ENCODE results near the gene MAML3. TPM values are rescaled to one million over a fixed set of nuclear protein-coding genes. Genes with fewer than 3 reads are reported as not detected.

MAML3 gene
- total RNA-seq, 1 donor = 0.72 TPM

DNA sequence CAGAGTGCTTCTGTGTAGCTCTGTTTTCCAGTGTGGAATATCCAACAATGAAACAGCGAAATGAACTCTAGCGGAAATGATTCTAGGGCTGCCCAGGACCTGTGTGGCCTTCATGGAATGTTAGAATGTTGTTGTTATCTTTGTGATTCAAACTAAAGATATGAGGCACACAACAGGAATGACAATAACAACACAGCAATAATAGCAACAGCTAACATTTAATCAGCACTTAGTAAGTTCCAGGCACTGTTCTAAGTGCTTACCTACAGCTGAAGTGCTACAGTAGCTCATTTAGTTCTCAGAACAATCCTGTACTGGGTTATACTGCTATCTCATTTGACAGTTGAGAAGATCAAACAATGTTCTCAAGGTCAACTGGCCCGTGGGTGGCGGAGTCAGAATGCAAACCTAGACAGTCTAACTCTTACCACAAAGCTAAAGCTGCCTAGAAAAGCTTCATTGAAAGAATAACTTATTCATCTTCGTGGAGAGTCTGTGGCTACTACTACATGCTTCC, 63.7 kb downstream of the MAML3 start:
- Histone ChIP-seq H3K4me1 (ENCODE audit: insufficient read depth, low read length) (peaks cover 9% of the 10 kb centered on the region), H2AFZ (ENCODE audit: low read length) (no peak overlapping the region), H3K36me3 (ENCODE audit: insufficient read depth, low read length) (no peaks in the 10 kb centered on the region), H3K4me2 (ENCODE audit: insufficient read depth, low read length) (no peak overlapping the region), H3K27ac (ENCODE audit: low read depth, low read length) (no peak overlapping the region), H3K27me3 (ENCODE audit: insufficient read depth, low read length) (no peaks in the 10 kb centered on the region), H3K4me3 (ENCODE audit: insufficient read depth, low read length) (no peak overlapping the region), H4K20me1 (ENCODE audit: insufficient read depth, low read length) (no peaks in the 10 kb centered on the region), H3K79me2 (ENCODE audit: insufficient read depth, low read length) (no peaks in the 10 kb centered on the region), H3K9me3 (ENCODE audit: low read depth, low read length) (no peaks in the 10 kb centered on the region)
- TF ChIP-seq, protein P1, sequence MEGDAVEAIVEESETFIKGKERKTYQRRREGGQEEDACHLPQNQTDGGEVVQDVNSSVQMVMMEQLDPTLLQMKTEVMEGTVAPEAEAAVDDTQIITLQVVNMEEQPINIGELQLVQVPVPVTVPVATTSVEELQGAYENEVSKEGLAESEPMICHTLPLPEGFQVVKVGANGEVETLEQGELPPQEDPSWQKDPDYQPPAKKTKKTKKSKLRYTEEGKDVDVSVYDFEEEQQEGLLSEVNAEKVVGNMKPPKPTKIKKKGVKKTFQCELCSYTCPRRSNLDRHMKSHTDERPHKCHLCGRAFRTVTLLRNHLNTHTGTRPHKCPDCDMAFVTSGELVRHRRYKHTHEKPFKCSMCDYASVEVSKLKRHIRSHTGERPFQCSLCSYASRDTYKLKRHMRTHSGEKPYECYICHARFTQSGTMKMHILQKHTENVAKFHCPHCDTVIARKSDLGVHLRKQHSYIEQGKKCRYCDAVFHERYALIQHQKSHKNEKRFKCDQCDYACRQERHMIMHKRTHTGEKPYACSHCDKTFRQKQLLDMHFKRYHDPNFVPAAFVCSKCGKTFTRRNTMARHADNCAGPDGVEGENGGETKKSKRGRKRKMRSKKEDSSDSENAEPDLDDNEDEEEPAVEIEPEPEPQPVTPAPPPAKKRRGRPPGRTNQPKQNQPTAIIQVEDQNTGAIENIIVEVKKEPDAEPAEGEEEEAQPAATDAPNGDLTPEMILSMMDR (IDR thresholded peaks at IDR 0.05; ENCODE audit: extremely low read depth, low read depth, low read length) = no peak
- DNase-seq (ENCODE audit: insufficient read length, low spot score, missing footprints) = no peak

DNA sequence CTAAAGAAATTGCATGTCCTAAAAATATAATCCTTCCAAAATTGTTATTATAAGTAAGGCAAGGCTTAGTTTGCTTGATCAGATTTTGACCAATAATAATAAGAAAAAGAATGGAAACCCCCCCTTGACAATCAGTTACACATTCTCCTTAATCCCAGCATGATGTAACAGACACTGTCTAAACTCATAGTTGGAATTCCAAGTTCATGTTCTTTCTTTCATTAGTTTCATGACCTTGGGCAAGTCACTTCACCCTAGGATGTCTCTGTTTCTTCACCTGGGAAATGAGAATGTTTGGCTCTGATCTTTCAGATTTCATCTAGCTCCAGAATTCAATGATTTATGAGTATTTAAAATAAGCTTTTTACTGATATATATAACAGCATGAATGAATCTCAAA, 64.8 kb downstream of the MAML3 start:
- Histone ChIP-seq H3K4me3 (ENCODE audit: insufficient read depth, low read length) (no peak overlapping the region), H3K36me3 (ENCODE audit: insufficient read depth, low read length) (no peaks in the 10 kb centered on the region), H3K27ac (ENCODE audit: low read depth, low read length) (no peak overlapping the region), H3K4me1 (ENCODE audit: insufficient read depth, low read length) (peaks cover 12% of the 10 kb centered on the region), H4K20me1 (ENCODE audit: insufficient read depth, low read length) (no peaks in the 10 kb centered on the region), H3K79me2 (ENCODE audit: insufficient read depth, low read length) (no peaks in the 10 kb centered on the region), H2AFZ (ENCODE audit: low read length) (no peak overlapping the region), H3K4me2 (ENCODE audit: insufficient read depth, low read length) (no peak overlapping the region), H3K27me3 (ENCODE audit: insufficient read depth, low read length) (no peaks in the 10 kb centered on the region), H3K9me3 (ENCODE audit: low read depth, low read length) (no peaks in the 10 kb centered on the region)
- DNase-seq (ENCODE audit: insufficient read length, low spot score, missing footprints) = no peak
- TF ChIP-seq, protein P1 (IDR thresholded peaks at IDR 0.05; ENCODE audit: extremely low read depth, low read depth, low read length) = no peak

DNA sequence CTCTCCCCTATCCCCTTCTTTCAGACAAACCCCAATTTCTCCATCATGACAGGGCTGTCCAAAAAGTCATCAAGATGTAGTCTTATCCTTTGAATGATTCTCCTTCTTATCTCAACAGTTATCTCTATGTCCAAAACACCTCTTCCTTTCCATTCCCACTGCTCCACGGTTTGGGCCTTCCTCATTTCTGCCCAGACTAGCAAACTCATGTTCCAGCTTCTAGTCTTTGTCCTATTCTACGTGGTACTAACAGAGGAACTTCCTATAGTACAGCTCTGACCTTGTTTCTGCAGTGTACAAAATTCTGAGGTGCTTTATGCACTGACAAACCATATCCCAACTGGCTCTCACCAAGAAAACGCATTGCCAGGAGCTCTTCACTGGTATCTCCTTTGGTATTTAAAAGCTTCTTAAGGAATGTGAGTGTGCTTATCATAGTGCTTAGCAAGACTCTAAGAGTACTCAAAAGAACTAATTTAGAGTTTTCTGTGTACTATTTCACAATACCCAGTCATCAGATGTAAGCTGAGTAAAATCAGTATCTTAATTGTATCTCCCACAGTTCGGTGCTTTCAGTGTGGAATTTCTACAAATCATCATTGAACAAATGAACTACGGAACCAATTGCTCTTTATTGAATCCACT, 65.5 kb downstream of the MAML3 start:
- no peak for DNase-seq (ENCODE audit: insufficient read length, low spot score, missing footprints)
- H3K4me3 ChIP-seq (ENCODE audit: insufficient read depth, low read length) = no peak overlapping the region
- H3K4me1 ChIP-seq (ENCODE audit: insufficient read depth, low read length) = peaks cover 12% of the 10 kb centered on the region
- H3K79me2 ChIP-seq (ENCODE audit: insufficient read depth, low read length) = no peaks in the 10 kb centered on the region
- TF ChIP-seq, protein P1 (IDR thresholded peaks at IDR 0.05; ENCODE audit: extremely low read depth, low read depth, low read length) = no peak
- no peaks in the 10 kb centered on the region for H4K20me1 ChIP-seq (ENCODE audit: insufficient read depth, low read length)
- H2AFZ ChIP-seq (ENCODE audit: low read length) = no peak overlapping the region
- no peak overlapping the region for H3K27ac ChIP-seq (ENCODE audit: low read depth, low read length)
- H3K27me3 ChIP-seq (ENCODE audit: insufficient read depth, low read length) = no peaks in the 10 kb centered on the region
- no peaks in the 10 kb centered on the region for H3K9me3 ChIP-seq (ENCODE audit: low read depth, low read length)
- no peak overlapping the region for H3K4me2 ChIP-seq (ENCODE audit: insufficient read depth, low read length)
- H3K36me3 ChIP-seq (ENCODE audit: insufficient read depth, low read length) = no peaks in the 10 kb centered on the region

GRCh38 chr4:140085881-140086280, 68.1 kb downstream of the MAML3 start:
- H3K27ac ChIP-seq (ENCODE audit: low read depth, low read length) = no peak overlapping the region
- H3K4me1 ChIP-seq (ENCODE audit: insufficient read depth, low read length) = peaks cover 3% of the 10 kb centered on the region
- no peak overlapping the region for H2AFZ ChIP-seq (ENCODE audit: low read length)
- no peak for DNase-seq (ENCODE audit: insufficient read length, low spot score, missing footprints)
- H4K20me1 ChIP-seq (ENCODE audit: insufficient read depth, low read length) = no peaks in the 10 kb centered on the region
- no peaks in the 10 kb centered on the region for H3K27me3 ChIP-seq (ENCODE audit: insufficient read depth, low read length)
- H3K79me2 ChIP-seq (ENCODE audit: insufficient read depth, low read length) = no peaks in the 10 kb centered on the region
- TF ChIP-seq, protein P1 (IDR thresholded peaks at IDR 0.05; ENCODE audit: extremely low read depth, low read depth, low read length) = no peak
- no peak overlapping the region for H3K4me2 ChIP-seq (ENCODE audit: insufficient read depth, low read length)
- no peak overlapping the region for H3K4me3 ChIP-seq (ENCODE audit: insufficient read depth, low read length)
- H3K36me3 ChIP-seq (ENCODE audit: insufficient read depth, low read length) = no peaks in the 10 kb centered on the region
- H3K9me3 ChIP-seq (ENCODE audit: low read depth, low read length) = no peaks in the 10 kb centered on the region

Measured in osteoblast (primary cell).